HG03558 (cell line): ENCODE measurements around the gene GPRC6A.

Source experiments
- ATAC-seq: cut with Tn5 transposase; IDR thresholded peaks from one replicate; pipeline ENCODE4 v1.9.1; 2021; ENCODE audit warnings: moderate number of reproducible peaks; ENCODE audit not compliant: unreplicated experiment; ENCODE audit errors: extremely low read depth

GPRC6A gene

GRCh38 chr6:116783852-116784251 is 45.0 kb downstream of the GPRC6A start:
- ATAC-seq = no peak

GRCh38 chr6:116779573-116780164 is 49.2 kb downstream of the GPRC6A start:
- peak; percentile 68 for ATAC-seq

GRCh38 chr6:116773886-116774285 is 55.0 kb downstream of the GPRC6A start:
- ATAC-seq = no peak

- ATAC-seq = no peak
These were observed 56.4 kb downstream of the GPRC6A start for GRCh38 chr6:116772450-116772849.

GRCh38 chr6:116767715-116768114 is 61.2 kb downstream of the GPRC6A start:
- no peak for ATAC-seq

GRCh38 chr6:116766506-116767176 is 62.2 kb downstream of the GPRC6A start:
- ATAC-seq = no peak

GRCh38 chr6:116764961-116765841 is 63.7 kb downstream of the GPRC6A start, which contains the start of gene FAM162B:
FAM162B (minus strand) TSS chr6:116765719; CDS start chr6:116765576, 143 bp downstream.
- ATAC-seq = no peak

- ATAC-seq = no peak
These were observed 64.3 kb downstream of the GPRC6A start for GRCh38 chr6:116764629-116764960.

- no peak for ATAC-seq
These were observed 64.8 kb downstream of the GPRC6A start for GRCh38 chr6:116763906-116764628.

- ATAC-seq = no peak
These were observed 65.8 kb downstream of the GPRC6A start for GRCh38 chr6:116763048-116763447.

GRCh38 chr6:116762235-116762634 is 66.6 kb downstream of the GPRC6A start:
- no peak for ATAC-seq

GRCh38 chr6:116761779-116762178 is 67.1 kb downstream of the GPRC6A start:
- ATAC-seq = no peak

GRCh38 chr6:116745176-116745575 is 83.7 kb downstream of the GPRC6A start:
- no peak for ATAC-seq
